T-helper 2 cell treated with Interferon-gamma antibody and Interleukin-4, amounts not matched to agents 5 μg/mL and 100 μg/mL, for 36 hours (primary cell): ENCODE measurements around the gene CCDC3.

ENCODE experiments used
- DNase-seq: peaks from one replicate; pipeline ENCODE4 v3.0.0; 2021; ENCODE audit warnings: low spot score
- H3K27ac Mint-ChIP-seq: one replicate; pipeline ENCODE4 v1.8.0; 2021; ENCODE audit warnings: mild to moderate bottlenecking, mixed read lengths
- H3K27me3 Mint-ChIP-seq: one replicate; pipeline ENCODE4 v1.8.0; 2021; ENCODE audit warnings: low read depth, mixed read lengths
- H3K36me3 Mint-ChIP-seq: one replicate; pipeline ENCODE4 v1.8.0; 2021; ENCODE audit warnings: low read depth, mixed read lengths
- H3K4me1 Mint-ChIP-seq: one replicate; pipeline ENCODE4 v1.8.0; 2021; ENCODE audit warnings: low read depth, mixed read lengths
- H3K4me3 Mint-ChIP-seq: one replicate; pipeline ENCODE4 v1.8.0; 2022; ENCODE audit warnings: mild to moderate bottlenecking, moderate library complexity, mixed read lengths
- H3K9me3 Mint-ChIP-seq: one replicate; pipeline ENCODE4 v1.8.0; 2021; ENCODE audit warnings: mixed read lengths

CCDC3 gene

DNA sequence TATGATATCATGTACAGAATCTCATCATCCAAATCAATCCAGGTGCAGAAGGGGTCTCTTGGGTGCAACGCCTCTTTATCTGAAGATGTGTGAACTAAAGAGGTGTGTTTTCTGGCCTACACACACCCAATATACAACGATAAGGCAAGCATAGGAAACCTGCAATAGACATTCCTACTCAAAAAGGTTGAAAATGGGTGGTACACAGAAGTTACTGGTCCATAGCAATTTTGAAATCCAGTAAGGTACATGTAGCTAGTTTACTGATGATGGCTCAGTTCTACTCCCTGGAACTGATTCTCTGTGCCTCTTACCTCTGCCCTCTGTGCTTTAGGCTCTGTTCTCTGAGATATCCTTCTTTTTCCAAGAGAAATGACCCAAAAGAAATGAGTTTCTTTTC lies 22.2 kb upstream of the CCDC3 start:
- Mint-ChIP-seq H3K27me3 (peaks cover 2% of the 10 kb centered on the region), H3K4me1 (no peaks in the 10 kb centered on the region), H3K27ac (no peak overlapping the region), H3K4me3 (no peak overlapping the region), H3K9me3 (peaks cover 11% of the 10 kb centered on the region), H3K36me3 (no peaks in the 10 kb centered on the region)
- no peak for DNase-seq

DNA sequence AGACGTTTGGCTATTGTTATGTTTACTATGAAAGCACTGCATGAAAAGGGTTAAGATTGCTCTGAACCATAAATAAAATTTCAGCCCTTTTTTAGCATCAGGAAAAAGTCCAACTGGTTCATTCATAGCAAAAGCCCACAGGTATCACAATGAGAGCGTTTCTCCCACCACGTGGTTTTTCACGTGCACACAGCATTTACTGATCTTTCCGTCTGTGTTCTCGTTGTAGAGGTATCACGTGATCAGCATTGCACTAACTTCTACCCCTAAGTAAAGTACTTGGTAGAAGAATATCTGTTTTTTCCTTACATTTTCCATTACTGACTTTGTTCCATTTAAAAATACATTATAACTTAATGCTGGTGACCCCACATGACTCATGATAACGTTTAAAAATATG lies 17.8 kb upstream of the CCDC3 start:
- Mint-ChIP-seq H3K36me3 (no peaks in the 10 kb centered on the region), H3K27ac (no peak overlapping the region), H3K9me3 (peaks cover under 1% of the 10 kb centered on the region), H3K4me3 (no peak overlapping the region), H3K4me1 (no peaks in the 10 kb centered on the region), H3K27me3 (peaks cover 3% of the 10 kb centered on the region)
- DNase-seq: no peak

DNA sequence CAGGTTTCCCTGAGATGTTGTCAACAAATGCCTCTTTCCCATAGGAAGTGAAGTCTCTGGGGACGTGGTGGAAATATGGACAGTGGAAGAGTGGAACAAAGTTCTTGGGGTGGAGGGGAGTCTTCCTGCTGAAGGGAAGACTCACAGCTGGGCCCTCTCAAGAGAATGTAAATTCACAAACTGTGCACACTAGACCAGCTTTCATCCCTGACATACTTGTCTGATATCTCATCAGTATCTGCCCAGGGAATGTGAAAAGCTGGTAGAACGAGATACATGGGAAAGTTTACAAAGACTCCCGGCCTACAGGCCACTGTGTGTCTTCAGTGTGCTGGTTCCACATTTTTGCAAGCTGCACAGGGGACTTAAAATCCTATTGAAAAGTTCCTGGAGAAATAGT lies 16.7 kb upstream of the CCDC3 start:
- Mint-ChIP-seq H3K36me3 (no peaks in the 10 kb centered on the region), H3K27me3 (peaks cover 5% of the 10 kb centered on the region), H3K4me1 (no peaks in the 10 kb centered on the region), H3K4me3 (no peak overlapping the region), H3K27ac (no peak overlapping the region), H3K9me3 (no peaks in the 10 kb centered on the region)
- DNase-seq: no peak

DNA sequence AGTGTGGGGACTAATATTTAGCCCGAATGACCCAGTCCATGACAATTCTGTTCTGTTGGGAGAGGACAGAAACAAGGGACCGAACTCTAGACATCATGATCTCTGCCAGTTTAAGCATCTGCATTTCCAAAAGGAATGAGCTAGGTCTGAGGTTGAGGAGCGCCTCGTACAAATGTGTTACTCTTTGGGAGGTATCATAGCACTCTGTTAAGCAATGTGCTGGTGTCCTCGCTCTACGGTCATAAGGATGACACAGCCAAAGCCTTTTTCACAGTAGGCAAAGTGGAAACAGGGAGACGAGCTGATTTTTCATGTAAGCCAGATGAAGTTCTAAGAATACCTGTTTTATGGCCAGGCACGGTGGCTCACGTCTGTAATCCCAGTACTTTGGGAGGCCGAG lies 15.4 kb upstream of the CCDC3 start:
- H3K27ac Mint-ChIP-seq: no peak overlapping the region
- H3K4me1 Mint-ChIP-seq: no peaks in the 10 kb centered on the region
- no peak overlapping the region for H3K4me3 Mint-ChIP-seq
- peaks cover 13% of the 10 kb centered on the region for H3K27me3 Mint-ChIP-seq
- no peaks in the 10 kb centered on the region for H3K9me3 Mint-ChIP-seq
- DNase-seq: no peak
- H3K36me3 Mint-ChIP-seq: no peaks in the 10 kb centered on the region

DNA sequence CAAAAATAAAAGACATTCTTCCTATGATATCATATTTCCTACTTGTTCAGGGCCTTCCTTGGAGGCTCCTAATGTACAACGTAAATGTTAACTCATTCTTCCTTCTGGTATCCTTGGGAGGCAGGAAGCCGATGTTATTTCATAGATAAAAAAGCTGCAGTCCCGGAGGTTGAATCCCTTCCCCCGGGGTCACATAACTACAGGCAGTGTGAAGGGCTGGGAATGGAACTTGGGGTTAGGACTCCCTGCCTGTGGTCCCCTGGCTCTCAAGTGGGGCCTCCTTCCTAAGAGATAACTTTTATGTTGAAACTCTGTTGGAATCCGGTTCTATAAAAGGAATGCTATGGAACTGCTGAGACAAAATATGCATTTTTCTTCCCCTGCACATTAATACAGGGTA lies 14.9 kb upstream of the CCDC3 start:
- H3K27me3 Mint-ChIP-seq: peaks cover 15% of the 10 kb centered on the region

DNA sequence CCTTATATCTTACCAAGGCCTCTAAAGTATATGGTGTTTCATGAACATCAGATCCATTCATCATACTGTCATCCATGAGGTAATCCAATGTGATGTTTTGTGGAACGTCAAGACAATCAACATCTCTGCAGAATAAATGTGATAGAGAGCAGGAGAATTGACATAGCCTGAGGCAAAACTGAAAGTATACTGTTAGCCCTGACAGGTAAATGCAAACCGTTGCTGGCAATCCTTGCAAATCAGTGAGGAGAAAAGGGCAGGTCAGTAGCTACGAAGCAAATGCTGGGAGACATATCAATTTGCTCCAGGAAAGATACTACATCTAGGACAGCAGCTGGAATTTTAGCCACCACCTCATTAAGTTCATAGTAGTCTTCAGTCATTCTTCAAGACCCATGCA lies 4.5 kb upstream of the CCDC3 start:
- Mint-ChIP-seq H3K9me3 (no peaks in the 10 kb centered on the region), H3K27ac (no peak overlapping the region), H3K4me3 (no peak overlapping the region), H3K36me3 (no peaks in the 10 kb centered on the region), H3K4me1 (peaks cover 3% of the 10 kb centered on the region), H3K27me3 (peaks cover 29% of the 10 kb centered on the region)
- DNase-seq: no peak

More for the DNA sequence above, 14.9 kb upstream of the CCDC3 start:
- Mint-ChIP-seq H3K27ac (no peak overlapping the region), H3K4me3 (no peak overlapping the region), H3K9me3 (no peaks in the 10 kb centered on the region), H3K36me3 (no peaks in the 10 kb centered on the region), H3K4me1 (no peaks in the 10 kb centered on the region)
- no peak for DNase-seq

DNA sequence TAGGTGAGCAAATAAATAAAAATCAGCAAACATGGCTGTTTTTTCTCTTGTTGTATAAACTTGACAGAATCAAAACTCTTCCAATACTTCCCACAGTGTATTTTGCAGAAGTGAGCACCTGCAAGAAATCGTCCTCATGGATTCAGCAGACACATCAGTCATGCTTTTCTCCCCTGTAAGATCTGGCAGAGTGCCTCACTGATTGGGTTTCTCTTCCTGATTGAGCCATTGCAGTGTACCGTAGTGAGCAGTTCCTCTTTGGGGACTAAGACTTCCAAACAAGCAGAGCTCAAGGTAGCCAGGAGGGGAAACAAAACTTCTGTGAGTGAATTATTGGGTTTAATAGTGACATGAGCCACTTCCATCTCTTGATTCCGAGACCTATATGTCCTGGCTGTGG lies 2.2 kb upstream of the CCDC3 start:
- no peaks in the 10 kb centered on the region for H3K9me3 Mint-ChIP-seq
- H3K4me1 Mint-ChIP-seq: peaks cover 3% of the 10 kb centered on the region
- no peak overlapping the region for H3K4me3 Mint-ChIP-seq
- H3K36me3 Mint-ChIP-seq: no peaks in the 10 kb centered on the region
- no peak overlapping the region for H3K27ac Mint-ChIP-seq
- H3K27me3 Mint-ChIP-seq: peaks cover 50% of the 10 kb centered on the region
- DNase-seq: no peak

DNA sequence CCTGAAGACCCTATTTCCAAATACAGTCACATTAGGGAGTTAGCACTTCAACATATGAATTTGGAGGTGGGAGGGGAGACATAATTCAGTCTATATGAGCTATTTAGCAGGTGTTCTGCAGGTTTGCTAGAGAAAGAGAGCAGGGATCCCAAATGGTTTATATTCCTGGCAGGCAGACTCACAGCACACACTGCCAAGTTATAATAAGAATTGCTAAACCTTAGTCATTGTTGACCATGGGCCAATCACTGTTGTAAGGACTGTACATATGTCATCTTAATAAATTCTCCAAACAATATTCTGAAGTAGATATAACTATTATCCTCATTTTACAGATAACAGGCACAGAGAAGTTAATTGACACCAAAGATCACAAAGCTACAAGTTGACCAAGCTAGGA lies 1.5 kb upstream of the CCDC3 start:
- peaks cover 3% of the 10 kb centered on the region for H3K4me1 Mint-ChIP-seq
- no peak overlapping the region for H3K27ac Mint-ChIP-seq
- H3K4me3 Mint-ChIP-seq: no peak overlapping the region
- H3K36me3 Mint-ChIP-seq: no peaks in the 10 kb centered on the region
- H3K9me3 Mint-ChIP-seq: no peaks in the 10 kb centered on the region
- H3K27me3 Mint-ChIP-seq: peaks cover 55% of the 10 kb centered on the region
- no peak for DNase-seq

DNA sequence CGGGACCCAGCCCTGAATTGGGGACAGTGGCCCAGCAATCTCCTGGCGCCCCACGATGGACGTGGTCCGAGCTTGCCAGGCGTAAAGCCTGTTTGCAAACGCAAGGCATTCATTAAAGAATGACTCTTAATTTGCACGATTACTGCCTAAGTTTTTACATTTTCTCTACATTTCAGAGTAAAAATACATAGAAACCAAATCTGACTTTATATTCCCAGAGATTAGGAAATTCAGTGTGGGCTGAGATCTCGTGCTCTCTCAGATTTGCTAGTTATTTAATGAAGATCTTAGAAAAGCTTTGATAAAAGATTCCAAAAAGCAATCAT lies 337 bp upstream of the CCDC3 start:
- Mint-ChIP-seq H3K36me3 (no peaks in the 10 kb centered on the region), H3K4me1 (peaks cover 3% of the 10 kb centered on the region), H3K9me3 (no peaks in the 10 kb centered on the region), H3K4me3 (peak overlapping the region; percentile 33), H3K27me3 (peaks cover 56% of the 10 kb centered on the region), H3K27ac (no peak overlapping the region)
- DNase-seq: no peak

DNA sequence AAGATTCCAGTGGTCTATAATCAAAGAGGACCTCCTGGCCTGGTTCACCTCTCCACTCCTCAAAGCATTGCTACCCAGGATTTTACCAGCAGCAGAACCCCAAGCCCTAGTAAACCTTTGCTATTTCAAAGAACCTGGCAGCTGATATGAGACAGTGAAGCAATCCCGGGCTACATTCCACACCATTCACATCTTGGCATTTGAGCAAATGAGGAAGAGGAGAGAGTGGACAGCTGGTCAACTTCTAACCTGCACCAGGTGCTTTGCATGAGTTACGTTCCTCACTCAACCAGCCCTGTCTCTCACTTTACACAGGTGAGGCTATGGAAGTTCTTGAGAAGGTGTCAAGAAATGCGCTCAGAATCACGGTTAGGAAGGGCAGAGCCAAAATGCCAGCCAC lies 1.1 kb downstream of the CCDC3 start:
- Mint-ChIP-seq H3K27ac (no peak overlapping the region), H3K9me3 (no peaks in the 10 kb centered on the region), H3K4me1 (peaks cover 3% of the 10 kb centered on the region), H3K36me3 (no peaks in the 10 kb centered on the region), H3K27me3 (peaks cover 58% of the 10 kb centered on the region), H3K4me3 (peak overlapping the region; percentile 63)
- no peak for DNase-seq

DNA sequence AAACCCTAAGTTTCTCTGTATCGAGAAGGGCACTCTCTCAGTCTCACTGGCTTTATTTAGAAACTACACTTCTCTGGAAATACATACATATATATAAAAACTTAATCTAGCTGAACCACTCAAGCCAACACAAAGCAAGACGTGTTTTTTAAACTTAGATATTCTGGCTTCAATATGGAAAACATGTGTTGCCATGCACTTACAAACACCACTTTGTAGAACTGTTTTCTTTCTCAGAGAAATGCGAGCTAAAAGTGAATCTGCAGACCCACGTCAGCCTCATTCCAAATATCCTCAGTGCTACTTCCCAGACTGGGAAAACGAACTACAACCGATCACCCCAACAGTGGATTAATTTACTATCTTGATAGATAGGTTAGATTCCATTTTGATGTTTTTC lies 1.7 kb downstream of the CCDC3 start:
- no peaks in the 10 kb centered on the region for H3K9me3 Mint-ChIP-seq
- no peak overlapping the region for H3K27ac Mint-ChIP-seq
- H3K4me3 Mint-ChIP-seq: no peak overlapping the region
- no peaks in the 10 kb centered on the region for H3K36me3 Mint-ChIP-seq
- peaks cover 55% of the 10 kb centered on the region for H3K27me3 Mint-ChIP-seq
- DNase-seq: no peak
- peaks cover 3% of the 10 kb centered on the region for H3K4me1 Mint-ChIP-seq

DNA sequence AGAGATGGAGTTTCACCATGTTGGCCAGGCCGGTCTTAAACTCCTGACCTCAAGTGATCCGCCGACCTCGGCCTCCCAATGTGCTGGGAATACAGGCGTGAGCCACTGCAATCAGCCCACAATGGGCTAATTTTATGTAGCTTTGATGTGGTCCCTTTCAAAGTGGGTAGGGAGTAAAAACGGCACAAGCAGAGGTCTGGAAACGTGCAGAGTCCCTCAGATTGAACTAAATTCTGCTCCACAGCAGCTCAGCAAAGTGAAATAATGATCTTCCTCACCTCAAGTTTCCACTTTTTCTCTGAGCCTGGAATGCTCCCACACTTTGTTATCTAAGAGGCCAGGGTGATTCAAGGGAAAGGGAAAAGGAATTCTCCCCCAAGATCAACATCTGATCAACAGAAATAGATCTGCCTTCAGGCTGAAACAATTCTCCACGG lies 6.1 kb downstream of the CCDC3 start:
- Mint-ChIP-seq H3K9me3 (no peaks in the 10 kb centered on the region), H3K27me3 (peaks cover 30% of the 10 kb centered on the region), H3K4me1 (no peaks in the 10 kb centered on the region), H3K36me3 (no peaks in the 10 kb centered on the region), H3K4me3 (no peak overlapping the region), H3K27ac (no peak overlapping the region)
- DNase-seq: no peak

DNA sequence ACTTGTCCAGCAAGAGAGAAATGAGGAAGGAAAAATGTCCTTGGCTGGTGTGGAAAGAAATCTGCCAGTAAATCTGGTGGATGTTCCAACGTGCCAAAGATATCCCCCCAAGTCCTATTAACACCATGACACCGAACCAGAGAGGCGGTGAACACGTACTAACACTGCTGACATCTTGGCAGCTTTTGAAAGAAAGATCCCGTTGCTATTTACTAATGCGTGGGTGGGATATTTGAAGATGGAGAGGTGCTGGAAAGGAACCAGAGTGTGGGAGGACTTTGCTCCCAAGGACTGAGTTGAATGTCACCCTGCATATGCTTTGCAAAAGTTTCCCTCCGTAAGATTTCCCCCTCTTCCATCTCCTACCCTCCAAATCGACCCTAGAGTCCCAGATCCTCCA lies 7.9 kb downstream of the CCDC3 start:
- no peaks in the 10 kb centered on the region for H3K4me1 Mint-ChIP-seq
- no peak overlapping the region for H3K27ac Mint-ChIP-seq
- H3K9me3 Mint-ChIP-seq: no peaks in the 10 kb centered on the region
- no peak for DNase-seq
- H3K27me3 Mint-ChIP-seq: peaks cover 14% of the 10 kb centered on the region
- no peak overlapping the region for H3K4me3 Mint-ChIP-seq
- no peaks in the 10 kb centered on the region for H3K36me3 Mint-ChIP-seq

DNA sequence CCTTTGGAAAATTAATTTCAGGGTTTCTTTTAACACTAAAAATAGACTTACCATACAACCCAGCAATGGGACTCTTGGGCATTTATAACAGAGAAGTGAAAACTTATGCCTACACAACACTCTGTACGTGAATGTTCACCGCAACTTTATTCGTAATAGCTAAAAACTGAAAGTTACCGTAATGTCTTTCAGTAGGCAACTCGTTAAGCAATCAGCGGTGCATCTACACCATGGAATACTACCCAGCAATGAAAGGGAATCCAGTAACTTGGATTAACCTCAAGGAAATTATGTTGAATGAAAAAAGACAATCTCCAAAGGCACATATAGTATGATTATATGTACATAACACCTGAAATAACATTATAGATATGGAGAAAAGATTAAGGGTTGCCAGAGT lies 16.2 kb downstream of the CCDC3 start:
- no peak for DNase-seq
- no peak overlapping the region for H3K4me3 Mint-ChIP-seq
- no peaks in the 10 kb centered on the region for H3K4me1 Mint-ChIP-seq
- H3K36me3 Mint-ChIP-seq: no peaks in the 10 kb centered on the region
- no peak overlapping the region for H3K27ac Mint-ChIP-seq
- H3K9me3 Mint-ChIP-seq: no peaks in the 10 kb centered on the region
- H3K27me3 Mint-ChIP-seq: no peaks in the 10 kb centered on the region

DNA sequence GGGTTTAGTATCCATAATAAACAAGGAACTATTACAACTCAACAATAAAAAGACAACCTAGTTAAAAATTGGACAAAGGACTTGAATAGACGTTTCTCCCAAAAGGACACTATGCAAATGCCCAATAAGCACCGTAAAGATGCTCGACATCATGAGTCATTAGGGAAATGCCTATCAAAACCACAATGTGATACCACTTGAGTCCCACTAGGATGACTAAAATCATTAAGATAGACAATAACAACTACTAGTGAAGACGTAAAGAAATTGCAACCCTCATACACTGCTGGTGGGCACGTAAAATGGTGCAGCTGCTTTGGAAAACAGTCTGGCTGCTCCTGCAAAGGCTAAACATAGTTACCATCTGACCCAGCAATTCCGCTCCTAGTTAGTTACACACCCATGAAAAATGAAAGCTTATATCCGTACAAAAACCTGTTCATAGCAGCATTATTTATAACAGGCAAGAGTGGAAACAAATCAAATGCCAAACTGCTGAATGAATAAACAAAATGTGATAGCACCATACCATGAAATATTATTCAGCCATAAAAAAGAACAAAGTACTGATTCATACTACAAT lies 17.3 kb downstream of the CCDC3 start:
- no peak overlapping the region for H3K4me3 Mint-ChIP-seq
- H3K36me3 Mint-ChIP-seq: no peaks in the 10 kb centered on the region
- no peak for DNase-seq
- H3K27ac Mint-ChIP-seq: no peak overlapping the region
- no peaks in the 10 kb centered on the region for H3K4me1 Mint-ChIP-seq
- H3K27me3 Mint-ChIP-seq: no peaks in the 10 kb centered on the region
- no peaks in the 10 kb centered on the region for H3K9me3 Mint-ChIP-seq
